WI38 (cell line): Measurements from ENCODE around the gene FGFBP2.

Experiments used
- H3K4me3 ChIP-seq: 2 replicates; pipeline ENCODE4 v1.5.1; 2011; ENCODE audit warnings: low read depth, mild to moderate bottlenecking, control low read depth, low read length
- TF ChIP-seq, protein P1 (sequence below): IDR thresholded peaks from 2 replicates; pipeline ENCODE4 v1.5.1; 2012; ENCODE audit warnings: low read depth, mild to moderate bottlenecking, control low read depth, low read length

Gene FGFBP2

DNA sequence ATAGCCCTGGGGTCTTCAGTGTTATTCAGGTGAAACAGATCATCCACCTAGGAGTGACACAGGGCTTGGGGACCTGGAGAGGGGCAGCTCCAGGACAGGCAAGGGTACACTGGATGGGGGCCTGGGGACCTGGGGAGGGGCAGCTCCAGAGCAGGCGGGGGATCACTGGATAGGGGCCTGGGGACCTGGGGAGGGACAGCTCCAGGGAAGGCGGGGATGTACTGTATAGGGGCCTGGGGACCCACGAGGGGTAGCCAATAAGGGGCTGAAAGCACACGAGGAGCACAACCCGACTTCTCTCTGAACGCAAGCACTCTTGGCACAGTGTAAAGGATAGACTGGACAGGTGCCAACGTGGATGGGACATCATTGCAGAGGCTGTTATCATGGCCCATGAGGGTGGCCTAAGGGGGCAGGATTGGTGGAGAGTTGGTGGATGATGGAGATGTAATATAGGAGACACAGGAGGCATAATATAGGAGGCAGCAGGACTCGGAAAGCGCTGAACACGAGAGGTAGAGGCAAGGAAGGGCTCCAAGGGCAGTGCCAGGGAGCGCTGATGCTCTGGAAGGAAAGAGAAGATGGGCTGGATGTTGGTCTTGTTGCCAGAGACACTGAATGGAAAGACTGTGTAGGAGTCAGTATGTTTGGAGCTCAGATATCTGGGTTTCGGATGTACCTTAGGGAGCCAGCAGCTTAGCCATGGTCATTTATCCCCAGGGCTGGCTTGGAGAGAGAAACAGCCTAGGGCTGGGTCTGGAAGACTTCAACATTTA lies 37.9 kb upstream of the FGFBP2 start:
- TF ChIP-seq, protein P1, sequence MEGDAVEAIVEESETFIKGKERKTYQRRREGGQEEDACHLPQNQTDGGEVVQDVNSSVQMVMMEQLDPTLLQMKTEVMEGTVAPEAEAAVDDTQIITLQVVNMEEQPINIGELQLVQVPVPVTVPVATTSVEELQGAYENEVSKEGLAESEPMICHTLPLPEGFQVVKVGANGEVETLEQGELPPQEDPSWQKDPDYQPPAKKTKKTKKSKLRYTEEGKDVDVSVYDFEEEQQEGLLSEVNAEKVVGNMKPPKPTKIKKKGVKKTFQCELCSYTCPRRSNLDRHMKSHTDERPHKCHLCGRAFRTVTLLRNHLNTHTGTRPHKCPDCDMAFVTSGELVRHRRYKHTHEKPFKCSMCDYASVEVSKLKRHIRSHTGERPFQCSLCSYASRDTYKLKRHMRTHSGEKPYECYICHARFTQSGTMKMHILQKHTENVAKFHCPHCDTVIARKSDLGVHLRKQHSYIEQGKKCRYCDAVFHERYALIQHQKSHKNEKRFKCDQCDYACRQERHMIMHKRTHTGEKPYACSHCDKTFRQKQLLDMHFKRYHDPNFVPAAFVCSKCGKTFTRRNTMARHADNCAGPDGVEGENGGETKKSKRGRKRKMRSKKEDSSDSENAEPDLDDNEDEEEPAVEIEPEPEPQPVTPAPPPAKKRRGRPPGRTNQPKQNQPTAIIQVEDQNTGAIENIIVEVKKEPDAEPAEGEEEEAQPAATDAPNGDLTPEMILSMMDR, result no peak

DNA sequence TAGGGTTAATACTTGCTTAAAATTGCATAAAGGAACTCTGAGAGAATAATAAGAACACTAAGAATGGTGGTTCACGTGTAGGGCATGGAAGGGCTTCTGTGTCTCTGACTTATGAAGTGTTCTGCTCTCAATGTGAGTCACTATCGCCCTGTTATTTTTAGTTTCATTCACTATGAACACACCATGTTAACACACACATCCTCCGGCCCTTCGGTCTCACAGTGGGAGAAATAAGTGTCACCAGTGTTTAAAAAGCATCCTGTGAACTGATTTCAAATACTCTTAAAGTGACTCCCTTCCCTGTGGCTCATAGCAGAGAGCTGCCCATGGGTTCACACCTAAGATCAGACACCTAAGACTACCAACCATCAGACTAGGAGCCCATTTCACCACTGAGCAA lies 33.8 kb upstream of the FGFBP2 start:
- no peak overlapping the region for H3K4me3 ChIP-seq
- TF ChIP-seq, protein P1, result no peak

More for the DNA sequence above, 37.9 kb upstream of the FGFBP2 start:
- no peak overlapping the region for H3K4me3 ChIP-seq

DNA sequence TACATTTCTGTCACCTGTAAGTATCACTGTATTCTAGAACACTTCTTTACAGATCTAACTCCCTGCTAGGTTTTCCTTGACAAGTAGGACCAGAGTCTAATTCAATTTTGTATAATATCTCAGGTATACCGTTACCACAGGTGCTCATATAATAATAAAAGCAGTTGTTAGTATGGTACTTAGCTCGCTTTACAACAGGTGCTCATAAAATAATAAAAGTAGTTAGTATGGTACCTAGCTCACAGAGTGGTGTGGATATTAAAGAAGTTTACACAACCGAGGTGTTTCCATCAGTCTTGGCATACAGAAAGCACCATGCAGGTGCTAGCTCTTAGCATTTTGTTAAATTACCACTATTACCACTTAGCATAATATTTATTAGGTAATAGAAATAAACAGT lies 32.9 kb upstream of the FGFBP2 start:
- H3K4me3 ChIP-seq, result no peak overlapping the region
- TF ChIP-seq, protein P1, result no peak

DNA sequence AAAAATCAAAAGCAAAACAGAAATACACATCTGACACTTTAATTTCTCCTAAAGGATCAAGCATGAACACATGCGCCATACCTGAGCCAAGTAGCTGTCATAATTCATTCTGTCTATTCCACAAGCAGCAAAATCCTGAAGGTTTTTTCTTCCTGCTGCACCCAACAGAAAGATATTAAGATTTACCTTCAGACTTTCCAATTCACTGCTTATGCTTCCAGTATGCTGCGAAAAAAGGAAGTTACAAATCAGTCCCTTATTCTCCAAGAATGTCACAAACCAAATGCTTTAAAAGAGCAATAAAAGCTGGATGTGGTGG lies 29.2 kb upstream of the FGFBP2 start:
- no peak overlapping the region for H3K4me3 ChIP-seq
- TF ChIP-seq, protein P1, result no peak

DNA sequence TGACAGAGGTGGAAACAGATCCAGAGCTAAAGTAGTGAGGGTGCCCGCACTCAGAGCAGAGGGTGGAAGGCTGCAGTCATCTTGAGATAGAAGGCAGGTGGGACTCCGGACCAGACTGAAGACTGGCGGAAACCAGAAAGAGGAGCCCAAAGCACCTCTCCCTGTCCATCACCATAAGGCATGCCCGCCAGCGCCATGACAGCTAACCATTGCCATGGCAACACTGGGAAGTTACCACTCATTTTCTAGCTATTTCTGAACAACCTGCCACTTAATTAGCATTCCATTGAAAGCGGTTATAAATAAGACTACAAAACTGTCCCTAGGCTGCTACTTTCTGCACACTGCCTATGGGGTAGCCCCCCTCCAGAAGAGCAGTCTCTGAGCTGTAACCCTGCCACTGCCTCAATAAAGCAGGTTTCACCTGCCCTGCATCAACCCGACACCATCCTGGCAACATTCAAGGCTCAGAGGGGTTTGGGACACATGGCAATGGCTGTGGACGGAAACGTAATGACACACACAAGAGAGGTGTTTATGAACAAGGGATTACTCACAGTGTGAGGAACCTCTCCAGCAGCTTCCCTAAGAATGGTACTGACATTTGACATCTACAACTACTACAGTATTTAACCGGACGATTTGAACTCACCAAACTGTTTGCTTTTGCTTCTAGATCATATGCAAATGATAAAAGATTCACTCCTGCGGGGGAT lies 27.8 kb upstream of the FGFBP2 start:
- TF ChIP-seq, protein P1, result no peak
- no peak overlapping the region for H3K4me3 ChIP-seq

DNA sequence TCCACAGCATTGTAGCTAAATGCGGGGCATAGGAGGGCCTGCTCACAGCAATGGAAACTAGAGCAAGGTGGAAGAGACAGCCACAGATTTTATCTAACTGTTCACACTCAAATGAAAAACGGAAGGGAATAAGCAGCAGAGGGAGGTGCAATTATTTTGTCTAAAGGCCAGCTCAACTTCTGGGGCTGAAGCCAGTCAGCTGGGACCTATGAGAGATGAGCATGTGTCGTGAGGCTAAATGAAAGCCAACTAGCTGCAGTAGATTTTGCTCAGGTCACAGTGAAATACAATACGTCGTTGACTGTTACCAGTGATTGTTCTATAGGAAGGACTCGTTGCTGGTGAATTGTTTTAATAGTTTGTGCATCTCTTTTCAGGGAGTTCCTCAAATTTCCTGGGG lies 26.4 kb upstream of the FGFBP2 start:
- TF ChIP-seq, protein P1, result no peak
- H3K4me3 ChIP-seq, result no peak overlapping the region

DNA sequence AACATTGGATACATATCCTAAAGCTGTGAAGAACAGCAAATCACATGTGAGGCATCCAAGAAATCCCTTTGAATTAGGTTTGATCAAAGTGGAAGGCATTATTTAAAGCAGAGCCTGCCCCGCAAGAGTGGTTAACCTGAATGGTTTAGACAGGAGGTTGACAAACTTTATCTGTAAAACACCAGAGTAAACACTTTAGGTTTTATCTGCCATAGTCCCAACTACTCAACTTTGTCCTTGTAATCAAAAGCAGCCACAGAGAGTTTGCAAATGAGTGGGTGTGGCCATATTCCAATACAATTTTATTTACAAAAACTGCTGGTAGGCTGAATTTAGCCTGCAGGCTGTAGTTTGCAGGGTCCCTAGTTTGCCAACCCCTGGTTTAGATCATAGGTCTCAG lies 25.2 kb upstream of the FGFBP2 start:
- no peak overlapping the region for H3K4me3 ChIP-seq
- TF ChIP-seq, protein P1, result no peak
